A673 (cell line): ENCODE results near the gene MRGPRX2.

ENCODE experiments used
- EZH2 ChIP-seq: fragments of 200-600 bp; sonication (generic); IDR thresholded peaks from 2 replicates; pipeline ENCODE4 v1.6.1; 2017; ENCODE audit warnings: borderline replicate concordance, low read depth, mild to moderate bottlenecking, mixed read lengths, antibody characterized with exemption, low read length; ENCODE audit not compliant: poor library complexity, severe bottlenecking
- TF ChIP-seq, protein P1 (sequence below): fragments of 300-800, 200-600 bp; sonication (generic); conservative IDR thresholded peaks from 2 replicates; pipeline ENCODE4 v1.5.1; 2017; ENCODE audit warnings: low read depth, mild to moderate bottlenecking, antibody characterized with exemption, low read length, moderate library complexity, mixed read lengths

DNA sequence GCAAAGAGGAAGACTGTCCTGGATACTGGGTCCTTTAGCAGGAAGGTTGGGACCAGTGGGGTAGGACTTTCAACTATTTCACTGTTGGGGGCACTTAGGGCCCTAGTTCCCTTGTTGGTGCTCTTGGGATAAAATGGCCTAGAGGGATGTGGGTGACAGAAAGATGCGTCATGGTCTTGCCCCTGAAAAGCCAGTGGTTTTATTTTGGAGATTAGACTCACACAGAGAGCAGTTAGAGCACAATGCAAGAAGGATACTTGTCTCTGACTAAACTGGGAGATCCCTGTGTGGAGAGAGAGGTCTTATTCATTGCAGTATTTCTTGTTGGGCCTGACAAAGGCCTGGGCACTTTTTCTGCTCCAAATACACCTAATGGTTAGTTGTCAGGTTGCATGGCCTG, 22.6 kb upstream of the MRGPRX2 start:
- TF ChIP-seq, protein P1, sequence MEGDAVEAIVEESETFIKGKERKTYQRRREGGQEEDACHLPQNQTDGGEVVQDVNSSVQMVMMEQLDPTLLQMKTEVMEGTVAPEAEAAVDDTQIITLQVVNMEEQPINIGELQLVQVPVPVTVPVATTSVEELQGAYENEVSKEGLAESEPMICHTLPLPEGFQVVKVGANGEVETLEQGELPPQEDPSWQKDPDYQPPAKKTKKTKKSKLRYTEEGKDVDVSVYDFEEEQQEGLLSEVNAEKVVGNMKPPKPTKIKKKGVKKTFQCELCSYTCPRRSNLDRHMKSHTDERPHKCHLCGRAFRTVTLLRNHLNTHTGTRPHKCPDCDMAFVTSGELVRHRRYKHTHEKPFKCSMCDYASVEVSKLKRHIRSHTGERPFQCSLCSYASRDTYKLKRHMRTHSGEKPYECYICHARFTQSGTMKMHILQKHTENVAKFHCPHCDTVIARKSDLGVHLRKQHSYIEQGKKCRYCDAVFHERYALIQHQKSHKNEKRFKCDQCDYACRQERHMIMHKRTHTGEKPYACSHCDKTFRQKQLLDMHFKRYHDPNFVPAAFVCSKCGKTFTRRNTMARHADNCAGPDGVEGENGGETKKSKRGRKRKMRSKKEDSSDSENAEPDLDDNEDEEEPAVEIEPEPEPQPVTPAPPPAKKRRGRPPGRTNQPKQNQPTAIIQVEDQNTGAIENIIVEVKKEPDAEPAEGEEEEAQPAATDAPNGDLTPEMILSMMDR, result no peak
- TF ChIP-seq EZH2, result no peak
